ENCODE results near the gene SPAG5. TPM values are rescaled to one million over a fixed set of nuclear protein-coding genes. Genes with fewer than 3 reads are reported as not detected.
A peak's percentile ranks its signal among the peaks of the same experiment; 100 is the strongest.

The SPAG5 gene
- total RNA-seq, 1 donor from 2014 or later, result 28.5 TPM

DNA sequence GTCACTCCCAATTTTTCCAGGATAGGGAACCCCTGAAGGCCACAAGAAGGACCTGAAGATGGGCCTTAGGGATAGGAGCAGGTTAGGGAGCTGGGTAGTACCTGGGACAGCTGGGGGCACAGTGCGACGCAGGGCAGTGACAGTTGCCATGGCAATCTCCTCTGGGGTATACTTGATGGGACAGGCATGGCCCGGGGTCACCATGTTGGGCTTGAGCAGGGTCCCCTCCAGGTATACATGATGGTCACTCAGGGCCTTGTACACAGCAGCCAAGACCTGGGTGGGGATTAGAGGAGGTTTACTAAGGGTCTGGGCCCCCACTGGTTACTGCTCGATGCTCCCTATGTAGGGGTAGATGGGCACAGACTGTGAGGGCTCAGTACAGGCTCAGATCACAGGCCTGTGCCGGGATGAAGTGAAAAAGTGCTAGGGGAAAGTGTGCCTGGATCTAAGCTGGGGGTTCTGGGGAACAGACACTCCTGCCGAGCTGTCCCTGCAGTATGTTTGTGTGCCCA, 24.8 kb downstream of the SPAG5 start:
- H3K4me1 Mint-ChIP-seq (ENCODE audit: unreplicated experiment), result peaks cover 11% of the 10 kb centered on the region
- H3K27ac Mint-ChIP-seq (ENCODE audit: unreplicated experiment), result no peak overlapping the region
- TF ChIP-seq, protein P1, sequence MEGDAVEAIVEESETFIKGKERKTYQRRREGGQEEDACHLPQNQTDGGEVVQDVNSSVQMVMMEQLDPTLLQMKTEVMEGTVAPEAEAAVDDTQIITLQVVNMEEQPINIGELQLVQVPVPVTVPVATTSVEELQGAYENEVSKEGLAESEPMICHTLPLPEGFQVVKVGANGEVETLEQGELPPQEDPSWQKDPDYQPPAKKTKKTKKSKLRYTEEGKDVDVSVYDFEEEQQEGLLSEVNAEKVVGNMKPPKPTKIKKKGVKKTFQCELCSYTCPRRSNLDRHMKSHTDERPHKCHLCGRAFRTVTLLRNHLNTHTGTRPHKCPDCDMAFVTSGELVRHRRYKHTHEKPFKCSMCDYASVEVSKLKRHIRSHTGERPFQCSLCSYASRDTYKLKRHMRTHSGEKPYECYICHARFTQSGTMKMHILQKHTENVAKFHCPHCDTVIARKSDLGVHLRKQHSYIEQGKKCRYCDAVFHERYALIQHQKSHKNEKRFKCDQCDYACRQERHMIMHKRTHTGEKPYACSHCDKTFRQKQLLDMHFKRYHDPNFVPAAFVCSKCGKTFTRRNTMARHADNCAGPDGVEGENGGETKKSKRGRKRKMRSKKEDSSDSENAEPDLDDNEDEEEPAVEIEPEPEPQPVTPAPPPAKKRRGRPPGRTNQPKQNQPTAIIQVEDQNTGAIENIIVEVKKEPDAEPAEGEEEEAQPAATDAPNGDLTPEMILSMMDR (IDR thresholded peaks at IDR 0.05; ENCODE audit: unreplicated experiment), result no peak
- H3K9me3 Mint-ChIP-seq (ENCODE audit: unreplicated experiment), result no peaks in the 10 kb centered on the region
- H3K36me3 Mint-ChIP-seq (ENCODE audit: low read depth, unreplicated experiment), result peaks cover 11% of the 10 kb centered on the region
- H3K27me3 Mint-ChIP-seq (ENCODE audit: unreplicated experiment), result peaks cover 8% of the 10 kb centered on the region
- no peak overlapping the region for H3K4me3 Mint-ChIP-seq (ENCODE audit: unreplicated experiment)
- DNase-seq (ENCODE audit: low spot score), result no peak

DNA sequence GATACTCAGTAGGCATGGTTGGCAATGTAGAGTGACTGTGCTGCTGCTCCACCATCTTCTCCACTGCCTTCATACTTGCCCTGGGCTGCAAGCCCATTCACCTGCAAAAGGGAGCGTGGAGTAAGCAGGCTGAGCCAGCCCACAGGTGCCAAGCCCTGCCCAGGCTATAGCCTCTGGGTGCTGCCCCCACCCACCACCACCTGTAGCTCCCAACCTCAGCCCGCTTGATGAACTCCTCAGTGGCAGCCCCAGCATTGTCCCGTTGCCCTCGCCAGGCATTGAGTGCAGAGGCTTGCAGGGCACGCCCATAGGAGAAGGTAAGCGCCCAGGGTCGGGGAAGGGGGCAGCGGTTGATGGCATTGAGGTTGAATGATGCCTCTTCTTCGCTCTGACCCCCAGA, 25.3 kb downstream of the SPAG5 start:
- Mint-ChIP-seq H3K36me3 (ENCODE audit: low read depth, unreplicated experiment) (peaks cover 12% of the 10 kb centered on the region), H3K27me3 (ENCODE audit: unreplicated experiment) (peaks cover 8% of the 10 kb centered on the region), H3K4me1 (ENCODE audit: unreplicated experiment) (peaks cover 8% of the 10 kb centered on the region), H3K27ac (ENCODE audit: unreplicated experiment) (no peak overlapping the region), H3K4me3 (ENCODE audit: unreplicated experiment) (no peak overlapping the region), H3K9me3 (ENCODE audit: unreplicated experiment) (no peaks in the 10 kb centered on the region)
- TF ChIP-seq, protein P1 (IDR thresholded peaks at IDR 0.05; ENCODE audit: unreplicated experiment), result no peak
- no peak for DNase-seq (ENCODE audit: low spot score)

DNA sequence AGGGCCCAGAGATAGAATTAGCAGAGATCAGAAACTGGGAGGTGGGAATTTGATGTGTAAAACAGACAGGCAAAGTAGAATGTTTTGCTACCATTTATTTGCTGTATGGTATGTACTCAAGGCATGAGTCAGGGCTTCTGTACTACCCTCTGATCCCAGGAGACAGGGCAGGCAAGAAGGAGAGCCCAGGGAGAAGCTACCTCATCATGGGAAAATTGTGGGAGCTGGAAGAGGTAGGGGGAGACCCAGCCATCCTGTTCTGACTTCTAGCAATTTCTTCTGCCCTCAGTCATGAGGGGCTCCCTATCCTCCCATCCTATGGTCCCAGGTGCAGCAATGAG, 25.8 kb downstream of the SPAG5 start:
- Mint-ChIP-seq H3K4me3 (ENCODE audit: unreplicated experiment) (peak overlapping the region; percentile 8), H3K36me3 (ENCODE audit: low read depth, unreplicated experiment) (peaks cover 15% of the 10 kb centered on the region)
- DNase-seq (ENCODE audit: low spot score), result no peak

DNA sequence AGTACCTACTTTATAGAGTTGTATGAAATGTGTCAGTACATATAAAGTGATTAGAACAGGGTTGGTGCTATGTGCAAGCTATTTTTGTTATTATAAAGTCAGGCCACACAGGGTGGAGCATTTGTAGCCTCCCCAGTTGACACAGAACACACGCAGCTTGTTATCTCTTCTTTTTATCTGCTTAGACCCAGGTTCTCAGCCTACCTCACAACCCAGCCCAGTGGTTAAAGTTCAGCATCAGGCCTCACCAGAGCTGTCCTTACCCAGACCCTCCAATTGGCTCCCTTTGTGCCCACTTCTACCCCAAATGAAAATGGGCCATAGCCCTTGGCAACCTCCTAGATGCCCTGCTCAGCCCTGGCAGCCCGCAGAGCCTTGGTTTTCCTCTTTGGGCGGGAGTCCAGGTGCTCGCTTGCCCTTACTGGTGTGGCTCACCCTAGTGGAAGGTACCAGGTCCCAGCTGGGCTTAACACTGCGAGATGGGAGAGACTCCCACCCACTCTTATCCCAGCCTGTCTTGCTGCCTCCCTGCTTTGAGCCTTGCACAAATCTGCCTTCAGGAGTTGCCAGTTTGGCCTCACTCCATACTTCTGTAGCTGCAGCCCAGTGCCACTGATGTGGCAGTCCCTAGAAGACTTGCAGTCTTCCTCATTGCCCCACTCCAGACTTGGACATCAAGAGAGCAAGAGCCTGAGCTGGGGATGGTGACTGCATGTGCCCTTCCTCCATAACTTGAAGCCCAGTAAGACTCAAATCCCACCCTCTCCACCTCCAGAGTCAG, 26.4 kb downstream of the SPAG5 start:
- TF ChIP-seq, protein P1 (IDR thresholded peaks at IDR 0.05; ENCODE audit: unreplicated experiment), result no peak
- no peaks in the 10 kb centered on the region for H3K9me3 Mint-ChIP-seq (ENCODE audit: unreplicated experiment)
- peaks cover 16% of the 10 kb centered on the region for H3K4me1 Mint-ChIP-seq (ENCODE audit: unreplicated experiment)
- peaks cover 15% of the 10 kb centered on the region for H3K36me3 Mint-ChIP-seq (ENCODE audit: low read depth, unreplicated experiment)
- no peak for DNase-seq (ENCODE audit: low spot score)
- H3K27me3 Mint-ChIP-seq (ENCODE audit: unreplicated experiment), result peaks cover 8% of the 10 kb centered on the region
- no peak overlapping the region for H3K27ac Mint-ChIP-seq (ENCODE audit: unreplicated experiment)
- H3K4me3 Mint-ChIP-seq (ENCODE audit: unreplicated experiment), result peak overlapping the region; percentile 65

More for the DNA sequence above, 25.8 kb downstream of the SPAG5 start:
- Mint-ChIP-seq H3K27ac (ENCODE audit: unreplicated experiment) (no peak overlapping the region), H3K9me3 (ENCODE audit: unreplicated experiment) (no peaks in the 10 kb centered on the region), H3K27me3 (ENCODE audit: unreplicated experiment) (peaks cover 8% of the 10 kb centered on the region), H3K4me1 (ENCODE audit: unreplicated experiment) (peaks cover 11% of the 10 kb centered on the region)
- TF ChIP-seq, protein P1 (IDR thresholded peaks at IDR 0.05; ENCODE audit: unreplicated experiment), result no peak

Measured in endothelial cell (in vitro differentiated cells).